ENCODE results near the gene DNAJC7.

The DNAJC7 gene

GRCh38 chr17:42051013-42051400 is 33.8 kb upstream of the DNAJC7 start:
- TF ChIP-seq POLR2AphosphoS5 (IDR thresholded peaks at IDR 0.05; ENCODE audit: low read depth): no peak
- no peak for TF ChIP-seq REST (IDR thresholded peaks at IDR 0.05; ENCODE audit: insufficient replicate concordance, low read depth)
- TF ChIP-seq SPI1 (IDR thresholded peaks at IDR 0.05; ENCODE audit: borderline replicate concordance, low read depth): no peak
- no peak for TF ChIP-seq GABPA (IDR thresholded peaks at IDR 0.05; ENCODE audit: low read depth)
- no peak for TF ChIP-seq CTCF (IDR thresholded peaks at IDR 0.05; ENCODE audit: insufficient read depth, low read length)
- H3K4me3 ChIP-seq (replicated peaks; ENCODE audit: insufficient read depth, low read length): peak overlapping the region; percentile 55
- DNase-seq (ENCODE audit: low read depth in 1 of 2, low spot score in 1 of 2): no peak
- no peak overlapping the region for H3K27ac ChIP-seq (replicated peaks)
- peaks cover 12% of the 10 kb centered on the region for H3K27me3 ChIP-seq (ENCODE audit: insufficient read depth, poor library complexity, severe bottlenecking)

- peak; percentile 33 to 44 for DNase-seq (ENCODE audit: low read depth in 1 of 2, low spot score in 1 of 2)
- no peak for TF ChIP-seq REST (IDR thresholded peaks at IDR 0.05; ENCODE audit: insufficient replicate concordance, low read depth)
- TF ChIP-seq CTCF (IDR thresholded peaks at IDR 0.05; ENCODE audit: insufficient read depth, low read length): peak; percentile 1
- TF ChIP-seq SPI1 (IDR thresholded peaks at IDR 0.05; ENCODE audit: borderline replicate concordance, low read depth): no peak
- TF ChIP-seq POLR2AphosphoS5 (IDR thresholded peaks at IDR 0.05; ENCODE audit: low read depth): peak; percentile 25; the same call in 1 of the 2 replicates
- no peak for TF ChIP-seq GABPA (IDR thresholded peaks at IDR 0.05; ENCODE audit: low read depth)
Measured at GRCh38 chr17:42050393-42051012, 33.3 kb upstream of the DNAJC7 start, which contains the start of gene C17orf113. TSS of gene C17orf113 (minus strand) at chr17:42050601. CDS start at chr17:42043376, 7,225 bp downstream.

GRCh38 chr17:42049834-42050392 is 32.7 kb upstream of the DNAJC7 start:
- TF ChIP-seq CTCF (IDR thresholded peaks at IDR 0.05; ENCODE audit: insufficient read depth, low read length): no peak
- no peak for TF ChIP-seq SPI1 (IDR thresholded peaks at IDR 0.05; ENCODE audit: borderline replicate concordance, low read depth)
- no peak for TF ChIP-seq REST (IDR thresholded peaks at IDR 0.05; ENCODE audit: insufficient replicate concordance, low read depth)
- no peak for TF ChIP-seq GABPA (IDR thresholded peaks at IDR 0.05; ENCODE audit: low read depth)
- no peak for TF ChIP-seq POLR2AphosphoS5 (IDR thresholded peaks at IDR 0.05; ENCODE audit: low read depth)

More at GRCh38 chr17:42050393-42051012, 33.3 kb upstream of the DNAJC7 start, which contains the start of gene C17orf113:
- H3K27me3 ChIP-seq (ENCODE audit: insufficient read depth, poor library complexity, severe bottlenecking): peaks cover 12% of the 10 kb centered on the region
- H3K27ac ChIP-seq (replicated peaks): no peak within 1 kb of the TSS
- peak within 1 kb of the TSS; percentile 55 for H3K4me3 ChIP-seq (replicated peaks; ENCODE audit: insufficient read depth, low read length)

More at GRCh38 chr17:42049834-42050392, 32.7 kb upstream of the DNAJC7 start:
- Histone ChIP-seq H3K27ac (replicated peaks) (no peak overlapping the region), H3K4me3 (replicated peaks; ENCODE audit: insufficient read depth, low read length) (peak overlapping the region; percentile 55), H3K27me3 (ENCODE audit: insufficient read depth, poor library complexity, severe bottlenecking) (peaks cover 12% of the 10 kb centered on the region)
- no peak for DNase-seq (ENCODE audit: low read depth in 1 of 2, low spot score in 1 of 2)

Measured in HL-60 (cell line).